Measurements from ENCODE around the gene KIAA0232. TPM values are rescaled to one million over a fixed set of nuclear protein-coding genes. Genes with fewer than 3 reads are reported as not detected.

The KIAA0232 gene
- total RNA-seq, 5 donors from 2014 or later (not counting 1 experiment from before 2014, with no cell fraction given), result 16.5 to 20.9 (median 19.3) TPM

GRCh38 chr4:6845574-6845973 is 63.0 kb downstream of the KIAA0232 start:
- no peaks in the 10 kb centered on the region for H3K27me3 Mint-ChIP-seq
- ChIA-PET CTCF (interaction anchor here in 1 of 2 donors (1.1 kb wide), 1 partner anchor 187 kb away, joined by 3 read pairs; no protein-coding TSS in a partner anchor), POLR2A (no interaction called here)
- H3K4me3 Mint-ChIP-seq, result no peak overlapping the region
- H3K27ac Mint-ChIP-seq, result no peak overlapping the region
- Histone ChIP-seq H3K9me3 (no peaks in the 10 kb centered on the region), H3K27ac (ENCODE audit: low read length) (no peak overlapping the region), H3K27me3 (replicated peaks in 1 of 2; ENCODE audit: control insufficient read depth in 2 of 2, extremely low read depth in 1 of 2, insufficient read depth in 2 of 2, low read length in 1 of 2) (no peaks in the 10 kb centered on the region), H3K4me1 (ENCODE audit: control insufficient read depth in 1 of 2, extremely low read depth in 1 of 2, insufficient read depth in 2 of 2, low read length in 2 of 2) (peaks cover 0 to 3% of the 10 kb centered on the region in 2 experiments), H3K36me3 (ENCODE audit: control insufficient read depth in 2 of 2, extremely low read depth in 1 of 2, insufficient read depth in 1 of 2, low read length in 1 of 2) (peaks cover 6 to 28% of the 10 kb centered on the region in 2 donors), H3K4me3 (ENCODE audit: control insufficient read depth in 1 of 2, extremely low read depth in 1 of 2, low read length in 1 of 2) (no peak overlapping the region)
- peaks cover 6 to 7% (median 7%) of the 10 kb centered on the region in 3 donors for H3K4me1 Mint-ChIP-seq
- DNase-seq, result no peak
- no peaks in the 10 kb centered on the region for H3K9me3 Mint-ChIP-seq
- no peak for ATAC-seq (replicated peaks in 1 of 4)
- 94% methylated on average over 5 of the region's 6 CpGs for WGBS (ENCODE audit: insufficient coverage)
- peaks cover 54% of the 10 kb centered on the region for H3K36me3 Mint-ChIP-seq

GRCh38 chr4:6847178-6847577 is 64.7 kb downstream of the KIAA0232 start:
- Histone ChIP-seq H3K27ac (ENCODE audit: low read length) (no peak overlapping the region), H3K9me3 (no peaks in the 10 kb centered on the region), H3K4me3 (ENCODE audit: control insufficient read depth in 1 of 2, extremely low read depth in 1 of 2, low read length in 1 of 2) (no peak overlapping the region), H3K36me3 (ENCODE audit: control insufficient read depth in 2 of 2, extremely low read depth in 1 of 2, insufficient read depth in 1 of 2, low read length in 1 of 2) (peaks cover 6 to 28% of the 10 kb centered on the region in 2 donors), H3K4me1 (ENCODE audit: control insufficient read depth in 1 of 2, extremely low read depth in 1 of 2, insufficient read depth in 2 of 2, low read length in 2 of 2) (peaks cover 0 to 3% of the 10 kb centered on the region in 2 experiments), H3K27me3 (replicated peaks in 1 of 2; ENCODE audit: control insufficient read depth in 2 of 2, extremely low read depth in 1 of 2, insufficient read depth in 2 of 2, low read length in 1 of 2) (no peaks in the 10 kb centered on the region)
- no peaks in the 10 kb centered on the region for H3K9me3 Mint-ChIP-seq
- no CpG with 5 or more reads among the region's 2 CpGs for WGBS (ENCODE audit: insufficient coverage)
- H3K36me3 Mint-ChIP-seq, result peaks cover 66% of the 10 kb centered on the region
- DNase-seq (no peak), ATAC-seq (replicated peaks in 1 of 4) (no peak)
- H3K4me1 Mint-ChIP-seq, result peaks cover 2 to 7% (median 5%) of the 10 kb centered on the region in 3 donors
- H3K27ac Mint-ChIP-seq, result no peak overlapping the region
- ChIA-PET POLR2A (no interaction called here), CTCF (interaction anchor here in 1 of 2 donors (0.7 kb wide), 1 partner anchor 94 kb away, joined by 3 read pairs; no protein-coding TSS in a partner anchor)
- H3K27me3 Mint-ChIP-seq, result no peaks in the 10 kb centered on the region
- H3K4me3 Mint-ChIP-seq, result no peak overlapping the region

DNA sequence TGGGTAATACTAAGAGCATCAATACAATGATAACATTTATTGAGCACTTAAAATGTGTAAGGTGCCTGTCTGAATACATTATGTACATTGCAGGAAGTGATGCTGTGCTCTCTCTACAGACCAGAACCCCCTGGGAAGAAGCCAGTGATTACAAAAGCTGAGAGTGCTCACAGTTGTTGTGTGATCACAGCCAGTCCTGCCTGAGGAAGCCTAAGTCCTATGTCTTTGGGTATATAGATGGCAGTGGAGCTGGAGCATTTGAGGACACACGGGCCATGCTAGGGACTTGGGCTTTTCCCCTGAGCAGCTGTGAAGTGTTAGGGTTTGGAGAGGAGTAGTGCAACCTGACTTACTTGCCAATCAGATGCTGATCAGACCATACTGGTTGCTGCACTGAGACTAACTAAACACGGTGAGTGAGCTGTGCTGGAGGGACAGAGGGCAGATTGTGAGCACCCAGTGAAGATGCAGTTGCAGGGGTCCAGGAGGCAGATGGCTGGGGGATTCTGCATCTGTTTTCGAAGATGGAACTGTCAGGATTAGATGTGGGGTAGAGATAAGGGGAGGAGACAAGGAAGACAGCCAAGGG is 66.3 kb downstream of the KIAA0232 start:
- peaks cover 0 to 31% of the 10 kb centered on the region in 2 donors for H3K36me3 ChIP-seq (ENCODE audit: control insufficient read depth in 2 of 2, extremely low read depth in 1 of 2, insufficient read depth in 1 of 2, low read length in 1 of 2)
- Mint-ChIP-seq H3K27me3 (no peaks in the 10 kb centered on the region), H3K36me3 (peaks cover 73% of the 10 kb centered on the region), H3K4me1 (peaks cover 8 to 18% (median 17%) of the 10 kb centered on the region in 3 donors), H3K27ac (no peak overlapping the region), H3K4me3 (no peak overlapping the region), H3K9me3 (no peaks in the 10 kb centered on the region)
- H3K9me3 ChIP-seq, result no peaks in the 10 kb centered on the region
- CTCF ChIA-PET, result interaction anchor here in 1 of 2 donors (0.7 kb wide), 1 partner anchor 156 kb away, joined by 3 read pairs; no protein-coding TSS in a partner anchor
- H3K4me3 ChIP-seq (ENCODE audit: control insufficient read depth in 1 of 2, extremely low read depth in 1 of 2, low read length in 1 of 2), result no peak overlapping the region
- DNase-seq (no peak), ATAC-seq (replicated peaks in 1 of 4) (no peak)
- WGBS (ENCODE audit: insufficient coverage), result 100% methylated on average over 3 of the region's 3 CpGs
- POLR2A ChIA-PET, result no interaction called here
- H3K27ac ChIP-seq (ENCODE audit: low read length), result no peak overlapping the region
- H3K27me3 ChIP-seq (replicated peaks in 1 of 2; ENCODE audit: control insufficient read depth in 2 of 2, extremely low read depth in 1 of 2, insufficient read depth in 2 of 2, low read length in 1 of 2), result no peaks in the 10 kb centered on the region
- H3K4me1 ChIP-seq (ENCODE audit: control insufficient read depth in 1 of 2, extremely low read depth in 1 of 2, insufficient read depth in 2 of 2, low read length in 2 of 2), result peaks cover 0 to 3% of the 10 kb centered on the region in 2 experiments

GRCh38 chr4:6849691-6850090 is 67.2 kb downstream of the KIAA0232 start:
- Histone ChIP-seq H3K4me1 (ENCODE audit: control insufficient read depth in 1 of 2, extremely low read depth in 1 of 2, insufficient read depth in 2 of 2, low read length in 2 of 2) (peaks cover 0 to 3% of the 10 kb centered on the region in 2 experiments), H3K27ac (ENCODE audit: low read length) (no peak overlapping the region), H3K9me3 (no peaks in the 10 kb centered on the region), H3K27me3 (replicated peaks in 1 of 2; ENCODE audit: control insufficient read depth in 2 of 2, extremely low read depth in 1 of 2, insufficient read depth in 2 of 2, low read length in 1 of 2) (no peaks in the 10 kb centered on the region), H3K4me3 (ENCODE audit: control insufficient read depth in 1 of 2, extremely low read depth in 1 of 2, low read length in 1 of 2) (no peak overlapping the region), H3K36me3 (ENCODE audit: control insufficient read depth in 2 of 2, extremely low read depth in 1 of 2, insufficient read depth in 1 of 2, low read length in 1 of 2) (peaks cover 0 to 29% of the 10 kb centered on the region in 2 donors)
- Mint-ChIP-seq H3K27ac (no peak overlapping the region), H3K9me3 (no peaks in the 10 kb centered on the region), H3K27me3 (no peaks in the 10 kb centered on the region), H3K36me3 (peaks cover 67% of the 10 kb centered on the region), H3K4me3 (no peak overlapping the region), H3K4me1 (peaks cover 16 to 26% (median 19%) of the 10 kb centered on the region in 3 donors)
- ChIA-PET CTCF (interaction anchor here in 1 of 2 donors (0.7 kb wide), 1 partner anchor 157 kb away, joined by 3 read pairs; no protein-coding TSS in a partner anchor), POLR2A (no interaction called here)
- WGBS (ENCODE audit: insufficient coverage), result no CpG with 5 or more reads among the region's 4 CpGs
- no peak for DNase-seq
- no peak for ATAC-seq (replicated peaks in 1 of 4)

- Mint-ChIP-seq H3K27me3 (no peaks in the 10 kb centered on the region), H3K4me3 (no peak overlapping the region), H3K4me1 (peaks cover 14 to 34% (median 26%) of the 10 kb centered on the region in 3 donors), H3K36me3 (peaks cover 53% of the 10 kb centered on the region), H3K9me3 (no peaks in the 10 kb centered on the region), H3K27ac (no peak overlapping the region)
- Histone ChIP-seq H3K9me3 (no peaks in the 10 kb centered on the region), H3K4me1 (ENCODE audit: control insufficient read depth in 1 of 2, extremely low read depth in 1 of 2, insufficient read depth in 2 of 2, low read length in 2 of 2) (peaks cover 0 to 3% of the 10 kb centered on the region in 2 experiments), H3K27me3 (replicated peaks in 1 of 2; ENCODE audit: control insufficient read depth in 2 of 2, extremely low read depth in 1 of 2, insufficient read depth in 2 of 2, low read length in 1 of 2) (no peaks in the 10 kb centered on the region), H3K27ac (ENCODE audit: low read length) (no peak overlapping the region), H3K4me3 (ENCODE audit: control insufficient read depth in 1 of 2, extremely low read depth in 1 of 2, low read length in 1 of 2) (no peak overlapping the region), H3K36me3 (ENCODE audit: control insufficient read depth in 2 of 2, extremely low read depth in 1 of 2, insufficient read depth in 1 of 2, low read length in 1 of 2) (peaks cover 0 to 15% of the 10 kb centered on the region in 2 donors)
- no peak for ATAC-seq (replicated peaks in 1 of 4)
- DNase-seq, result no peak
- 100% methylated on average over 1 of the region's 5 CpGs for WGBS (ENCODE audit: insufficient coverage)
- ChIA-PET CTCF (interaction anchor here in 1 of 2 donors (0.5 to 0.7 kb wide), 2 partner anchors 21 to 48 kb away, joined by 3 read pairs; no protein-coding TSS in a partner anchor), POLR2A (no interaction called here)
These were observed 68.9 kb downstream of the KIAA0232 start for GRCh38 chr4:6851431-6851830.

DNA sequence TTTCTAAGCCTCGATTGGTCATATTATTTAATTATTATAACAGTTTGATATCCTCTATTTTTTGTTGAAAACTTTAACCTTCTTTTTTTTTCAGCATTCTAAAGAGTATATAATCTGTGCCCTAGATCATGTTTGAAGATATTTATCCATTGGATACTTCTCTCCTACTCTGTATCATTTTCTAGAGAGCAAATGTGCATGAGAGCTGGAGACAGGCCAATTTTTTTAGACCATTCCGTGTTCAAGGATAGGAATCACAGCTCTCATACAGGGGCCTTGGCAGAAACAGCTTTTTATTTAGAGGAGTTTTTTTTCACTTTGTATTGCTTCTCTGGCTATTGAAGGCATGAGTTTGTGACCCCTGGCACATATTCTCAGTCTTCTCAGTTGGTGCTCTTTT is 69.4 kb downstream of the KIAA0232 start:
- ATAC-seq (replicated peaks in 1 of 4) (no peak), DNase-seq (no peak)
- no CpG with 5 or more reads among the region's 2 CpGs for WGBS (ENCODE audit: insufficient coverage)
- Histone ChIP-seq H3K9me3 (no peaks in the 10 kb centered on the region), H3K27me3 (replicated peaks in 1 of 2; ENCODE audit: control insufficient read depth in 2 of 2, extremely low read depth in 1 of 2, insufficient read depth in 2 of 2, low read length in 1 of 2) (no peaks in the 10 kb centered on the region), H3K36me3 (ENCODE audit: control insufficient read depth in 2 of 2, extremely low read depth in 1 of 2, insufficient read depth in 1 of 2, low read length in 1 of 2) (peaks cover 0 to 13% of the 10 kb centered on the region in 2 donors), H3K27ac (ENCODE audit: low read length) (no peak overlapping the region), H3K4me3 (ENCODE audit: control insufficient read depth in 1 of 2, extremely low read depth in 1 of 2, low read length in 1 of 2) (no peak overlapping the region), H3K4me1 (ENCODE audit: control insufficient read depth in 1 of 2, extremely low read depth in 1 of 2, insufficient read depth in 2 of 2, low read length in 2 of 2) (peaks cover 0 to 3% of the 10 kb centered on the region in 2 experiments)
- ChIA-PET CTCF (no interaction called here), POLR2A (interaction anchor here in 1 of 2 donors (0.6 kb wide), 1 partner anchor 214 kb away, joined by 3 read pairs; no protein-coding TSS in a partner anchor)
- no peaks in the 10 kb centered on the region for H3K27me3 Mint-ChIP-seq
- H3K4me3 Mint-ChIP-seq, result no peak overlapping the region
- H3K36me3 Mint-ChIP-seq, result peaks cover 53% of the 10 kb centered on the region
- H3K4me1 Mint-ChIP-seq, result peaks cover 14 to 37% (median 27%) of the 10 kb centered on the region in 3 donors
- H3K27ac Mint-ChIP-seq, result no peak overlapping the region
- no peaks in the 10 kb centered on the region for H3K9me3 Mint-ChIP-seq

Measured in T-cell (primary cell).